Sigmoid colon (tissue), 3 donors: ENCODE measurements around the gene EPB41L4A.

Experiments
- CTCF ChIP-seq, 4 experiments: fragments of 450-650 bp in 3 of 4; fragments of 200-600 bp in 1 of 4; IDR thresholded peaks; one replicate each; pipeline ENCODE4 v1.5.1; 2016 to 2019; ENCODE audit warnings: antibody characterized with exemption in 4 of 4, mild to moderate bottlenecking in 3 of 4, moderate library complexity in 2 of 4
- POLR2A ChIP-seq, 2 donors: fragments of 450-650 bp; IDR thresholded peaks; one replicate each; pipeline ENCODE4 v1.6.1; 2016; ENCODE audit warnings: antibody characterized with exemption in 2 of 2, mild to moderate bottlenecking in 2 of 2, moderate library complexity in 2 of 2

GRCh38 chr5:112323166-112323565 is 95.9 kb downstream of the EPB41L4A start:
- TF ChIP-seq CTCF (IDR thresholded peaks at IDR 0.05) (no peak), POLR2A (IDR thresholded peaks at IDR 0.05) (no peak)
